Measurements from ENCODE around the gene ANTKMT. TPM values are rescaled to one million over a fixed set of nuclear protein-coding genes. Genes with fewer than 3 reads are reported as not detected.

The ANTKMT gene
- total RNA-seq, 1 donor from 2014 or later: 7.5 TPM

- no peaks in the 10 kb centered on the region for H3K27me3 ChIP-seq
- no peaks in the 10 kb centered on the region for H3K36me3 ChIP-seq
- peaks cover 6% of the 10 kb centered on the region for H3K4me1 ChIP-seq
- H3K9me3 Mint-ChIP-seq: no peaks in the 10 kb centered on the region
- H3K9ac ChIP-seq: no peak overlapping the region
- H3K4me2 ChIP-seq: no peak overlapping the region
- H2AFZ ChIP-seq (replicated peaks): no peak overlapping the region
- H3K36me3 Mint-ChIP-seq: no peaks in the 10 kb centered on the region
- H3K4me1 Mint-ChIP-seq: peaks cover 4% of the 10 kb centered on the region
- no peaks in the 10 kb centered on the region for H4K20me1 ChIP-seq (ENCODE audit: low read depth)
- H3K4me3 ChIP-seq: no peak overlapping the region
- no peaks in the 10 kb centered on the region for H3F3A ChIP-seq (ENCODE audit: low read depth)
- no peaks in the 10 kb centered on the region for H3K79me2 ChIP-seq (ENCODE audit: low read depth)
- H3K27me3 Mint-ChIP-seq (ENCODE audit: insufficient read depth, low read depth): peaks cover 6% of the 10 kb centered on the region
- no peak overlapping the region for H3K27ac Mint-ChIP-seq
- TF ChIP-seq EZH2 (IDR thresholded peaks at IDR 0.05) (no peak), EZH2phosphoT487 (IDR thresholded peaks at IDR 0.05) (no peak), CTCF (IDR thresholded peaks at IDR 0.05) (no peak)
- DNase-seq (ENCODE audit: low spot score): no peak
- H3K4me3 Mint-ChIP-seq: peak overlapping the region; percentile 18
- no peak overlapping the region for H3K27ac ChIP-seq
- H3K9me3 ChIP-seq (ENCODE audit: low read depth): no peaks in the 10 kb centered on the region
Measured at GRCh38 chr16:766008-766819, 45.3 kb downstream of the ANTKMT start.

- no peaks in the 10 kb centered on the region for H3F3A ChIP-seq (ENCODE audit: low read depth)
- H2AFZ ChIP-seq (replicated peaks): no peak overlapping the region
- no peaks in the 10 kb centered on the region for H4K20me1 ChIP-seq (ENCODE audit: low read depth)
- H3K4me3 ChIP-seq: no peak overlapping the region
- H3K27ac ChIP-seq: no peak overlapping the region
- TF ChIP-seq CTCF (IDR thresholded peaks at IDR 0.05) (no peak), EZH2phosphoT487 (IDR thresholded peaks at IDR 0.05) (no peak), EZH2 (IDR thresholded peaks at IDR 0.05) (no peak)
- peaks cover 3% of the 10 kb centered on the region for H3K4me1 ChIP-seq
- Mint-ChIP-seq H3K27ac (no peak overlapping the region), H3K36me3 (no peaks in the 10 kb centered on the region), H3K9me3 (no peaks in the 10 kb centered on the region), H3K27me3 (ENCODE audit: insufficient read depth, low read depth) (peaks cover 6% of the 10 kb centered on the region), H3K4me3 (no peak overlapping the region), H3K4me1 (peaks cover 4% of the 10 kb centered on the region)
- no peaks in the 10 kb centered on the region for H3K36me3 ChIP-seq
- no peaks in the 10 kb centered on the region for H3K9me3 ChIP-seq (ENCODE audit: low read depth)
- no peak overlapping the region for H3K4me2 ChIP-seq
- H3K9ac ChIP-seq: no peak overlapping the region
- no peaks in the 10 kb centered on the region for H3K27me3 ChIP-seq
- no peak for DNase-seq (ENCODE audit: low spot score)
- no peaks in the 10 kb centered on the region for H3K79me2 ChIP-seq (ENCODE audit: low read depth)
Measured at GRCh38 chr16:766820-767640, 46.1 kb downstream of the ANTKMT start.

GRCh38 chr16:767743-768235 lies 46.8 kb downstream of the ANTKMT start:
- Histone ChIP-seq H3K27ac (no peak overlapping the region), H3K4me2 (no peak overlapping the region), H3K27me3 (no peaks in the 10 kb centered on the region), H3K4me1 (no peaks in the 10 kb centered on the region), H3K4me3 (no peak overlapping the region), H3K9ac (no peak overlapping the region), H3F3A (ENCODE audit: low read depth) (no peaks in the 10 kb centered on the region), H3K9me3 (ENCODE audit: low read depth) (no peaks in the 10 kb centered on the region), H3K79me2 (ENCODE audit: low read depth) (no peaks in the 10 kb centered on the region), H3K36me3 (no peaks in the 10 kb centered on the region), H4K20me1 (ENCODE audit: low read depth) (no peaks in the 10 kb centered on the region), H2AFZ (replicated peaks) (no peak overlapping the region)
- no peak for DNase-seq (ENCODE audit: low spot score)
- Mint-ChIP-seq H3K27me3 (ENCODE audit: insufficient read depth, low read depth) (peaks cover 4% of the 10 kb centered on the region), H3K27ac (no peak overlapping the region), H3K4me1 (peaks cover 4% of the 10 kb centered on the region), H3K36me3 (no peaks in the 10 kb centered on the region), H3K9me3 (no peaks in the 10 kb centered on the region), H3K4me3 (no peak overlapping the region)
- TF ChIP-seq EZH2 (IDR thresholded peaks at IDR 0.05): no peak
- TF ChIP-seq EZH2phosphoT487 (IDR thresholded peaks at IDR 0.05): no peak
- no peak for TF ChIP-seq CTCF (IDR thresholded peaks at IDR 0.05)
